PC-3 (cell line): ENCODE results near the gene PCDHA7. TPM values are rescaled to one million over a fixed set of nuclear protein-coding genes. Genes with fewer than 3 reads are reported as not detected.
A peak's percentile ranks its signal among the peaks of the same experiment; 100 is the strongest.

Experiments
- ATAC-seq: fragments of 200-7000 bp; cut with Tn5 transposase; 2 replicates; pipeline ENCODE4 v1.9.1; 2020; ENCODE audit warnings: mild to moderate bottlenecking, moderate library complexity
- BruUV-seq: library from RNA; stranded (reverse); fragments of 400-500 nt; replicated peaks from 2 replicates; lab custom pipeline; 2021; lab: Mats Ljungman, UMichigan
- CTCF ChIA-PET: fragments of 300-600 bp; sonication (Branson Sonifier 250); formaldehyde crosslinking; loops from one replicate; lab custom pipeline; 2022; ENCODE audit warnings: antibody characterized with exemption; lab: Charles Lee
- POLR2A ChIA-PET: fragments of 300-600 bp; sonication (Branson Sonifier 250); formaldehyde crosslinking; loops from one replicate; lab custom pipeline; 2022; ENCODE audit warnings: antibody characterized with exemption; ENCODE audit not compliant: unreplicated experiment; lab: Charles Lee
- DNase-seq: peaks from one replicate; pipeline ENCODE4 v3.0.0-alpha.2; 2015
- H2AFZ ChIP-seq: fragments of 300-600 bp; sonication (generic); 2 replicates; pipeline ENCODE4 v1.6.0; 2016; ENCODE audit warnings: antibody characterized with exemption, low read length
- H3F3A ChIP-seq: fragments of 300-600 bp; sonication (generic); one replicate; pipeline ENCODE4 v1.6.0; 2017; ENCODE audit warnings: antibody characterized with exemption, low read length, control low read depth, mild to moderate bottlenecking; ENCODE audit not compliant: unreplicated experiment
- H3K27ac ChIP-seq: fragments of 300-600 bp; sonication (generic); 2 replicates; pipeline ENCODE4 v1.5.1; 2016; ENCODE audit warnings: mild to moderate bottlenecking, low read length
- H3K27me3 ChIP-seq: fragments of 300-600 bp; sonication (generic); 2 replicates; pipeline ENCODE4 v1.6.1; 2016; ENCODE audit warnings: low read length, mixed read lengths
- H3K36me3 ChIP-seq: fragments of 300-600 bp; sonication (generic); 2 replicates; pipeline ENCODE4 v1.6.1; 2016; ENCODE audit warnings: low read depth, mixed run types, low read length, mixed read lengths
- H3K4me1 ChIP-seq: fragments of 300-600 bp; sonication (generic); 2 replicates; pipeline ENCODE4 v1.5.1; 2016; ENCODE audit warnings: low read length; ENCODE audit not compliant: insufficient read depth
- H3K4me2 ChIP-seq: fragments of 300-600 bp; sonication (generic); 2 replicates; pipeline ENCODE4 v1.6.0; 2016; ENCODE audit warnings: low read length
- H3K4me3 ChIP-seq: fragments of 300-600 bp; sonication (generic); 2 replicates; pipeline ENCODE4 v1.5.1; 2016; ENCODE audit warnings: mild to moderate bottlenecking, low read length, mixed read lengths
- H3K79me2 ChIP-seq: fragments of 300-600 bp; sonication (generic); 2 replicates; pipeline ENCODE4 v1.6.1; 2017; ENCODE audit warnings: low read length, mixed read lengths
- H3K9ac ChIP-seq: fragments of 300-600 bp; sonication (generic); 2 replicates; pipeline ENCODE4 v1.6.0; 2016; ENCODE audit warnings: mild to moderate bottlenecking, low read length
- H3K9me2 ChIP-seq: fragments of 300-600 bp; sonication (generic); replicated peaks from 2 replicates; pipeline ENCODE4 v1.6.1; 2016; ENCODE audit warnings: mixed run types, low read length, mixed read lengths
- H3K9me3 ChIP-seq: fragments of 300-600 bp; sonication (generic); 2 replicates; pipeline ENCODE4 v1.6.1; 2016; ENCODE audit warnings: low read length, mixed read lengths
- H4K20me1 ChIP-seq: fragments of 300-600 bp; sonication (generic); 2 replicates; pipeline ENCODE4 v1.6.1; 2016; ENCODE audit warnings: low read length, mixed read lengths
- EZH2 ChIP-seq: fragments of 300-600 bp; sonication (generic); IDR thresholded peaks from one replicate; pipeline ENCODE4 v1.6.1; 2017; ENCODE audit warnings: antibody characterized with exemption, mild to moderate bottlenecking, low read length; ENCODE audit not compliant: unreplicated experiment
- EZH2phosphoT487 ChIP-seq: fragments of 300-600 bp; sonication (generic); IDR thresholded peaks from 2 replicates; pipeline ENCODE4 v1.6.1; 2018; ENCODE audit warnings: mild to moderate bottlenecking, antibody characterized with exemption, low read length, borderline replicate concordance
- intact Hi-C: fragments of 100-400 bp; cut with micrococcal nuclease; formaldehyde crosslinking; loops from 2 replicates; pipeline ENCODE4 v1.9.0; 2023
- total RNA-seq: library from RNA; depleted of rRNA; stranded (reverse); fragments of >200 nt; gene quantifications from 2 replicates; pipeline ENCODE4 v1.2.3, GENCODE V29; 2014; rRNA removed
- TF ChIP-seq, protein P1 (sequence below): fragments of 300-600 bp; sonication (generic); conservative IDR thresholded peaks from 2 replicates; pipeline ENCODE4 v1.5.1; 2017; ENCODE audit warnings: antibody characterized with exemption, low read depth, mild to moderate bottlenecking, low read length

PCDHA7 gene
- total RNA-seq, 1 experiment from 2014 or later = 0.26 TPM

DNA sequence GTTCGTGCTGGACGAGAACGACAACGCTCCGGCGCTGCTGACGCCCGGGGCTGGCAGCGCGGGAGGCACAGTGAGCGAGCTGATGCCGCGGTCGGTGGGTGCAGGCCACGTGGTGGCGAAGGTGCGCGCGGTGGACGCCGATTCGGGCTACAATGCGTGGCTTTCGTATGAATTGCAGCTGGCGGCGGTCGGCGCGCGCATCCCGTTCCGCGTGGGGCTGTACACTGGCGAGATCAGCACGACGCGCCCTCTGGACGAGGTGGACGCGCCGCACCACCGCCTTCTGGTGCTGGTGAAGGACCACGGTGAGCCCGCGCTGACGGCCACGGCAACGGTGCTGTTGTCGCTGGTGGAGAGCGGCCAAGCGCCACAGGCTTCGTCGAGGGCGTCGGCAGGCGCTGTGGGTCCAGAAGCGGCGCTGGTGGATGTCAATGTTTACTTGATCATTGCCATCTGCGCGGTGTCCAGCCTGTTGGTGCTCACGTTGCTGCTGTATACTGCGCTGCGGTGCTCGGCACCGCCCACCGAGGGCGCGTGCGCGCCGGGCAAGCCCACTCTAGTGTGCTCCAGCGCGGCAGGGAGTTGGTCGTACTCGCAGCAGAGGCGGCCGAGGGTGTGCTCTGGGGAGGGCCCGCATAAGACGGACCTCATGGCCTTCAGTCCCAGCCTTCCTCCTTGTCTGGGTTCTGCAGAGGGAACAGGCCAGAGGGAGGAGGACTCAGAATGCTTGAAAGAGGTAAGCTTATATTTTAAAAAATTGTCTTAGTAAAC is 50.0 kb downstream of the PCDHA7 start:
- H4K20me1 ChIP-seq = no peaks in the 10 kb centered on the region

More for the DNA sequence above, 50.0 kb downstream of the PCDHA7 start:
- TF ChIP-seq, protein P1, sequence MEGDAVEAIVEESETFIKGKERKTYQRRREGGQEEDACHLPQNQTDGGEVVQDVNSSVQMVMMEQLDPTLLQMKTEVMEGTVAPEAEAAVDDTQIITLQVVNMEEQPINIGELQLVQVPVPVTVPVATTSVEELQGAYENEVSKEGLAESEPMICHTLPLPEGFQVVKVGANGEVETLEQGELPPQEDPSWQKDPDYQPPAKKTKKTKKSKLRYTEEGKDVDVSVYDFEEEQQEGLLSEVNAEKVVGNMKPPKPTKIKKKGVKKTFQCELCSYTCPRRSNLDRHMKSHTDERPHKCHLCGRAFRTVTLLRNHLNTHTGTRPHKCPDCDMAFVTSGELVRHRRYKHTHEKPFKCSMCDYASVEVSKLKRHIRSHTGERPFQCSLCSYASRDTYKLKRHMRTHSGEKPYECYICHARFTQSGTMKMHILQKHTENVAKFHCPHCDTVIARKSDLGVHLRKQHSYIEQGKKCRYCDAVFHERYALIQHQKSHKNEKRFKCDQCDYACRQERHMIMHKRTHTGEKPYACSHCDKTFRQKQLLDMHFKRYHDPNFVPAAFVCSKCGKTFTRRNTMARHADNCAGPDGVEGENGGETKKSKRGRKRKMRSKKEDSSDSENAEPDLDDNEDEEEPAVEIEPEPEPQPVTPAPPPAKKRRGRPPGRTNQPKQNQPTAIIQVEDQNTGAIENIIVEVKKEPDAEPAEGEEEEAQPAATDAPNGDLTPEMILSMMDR = no peak
- no peak for TF ChIP-seq EZH2phosphoT487
- TF ChIP-seq EZH2 = no peak
- Histone ChIP-seq H3K9ac (no peak overlapping the region), H3K9me3 (no peaks in the 10 kb centered on the region), H3K36me3 (no peaks in the 10 kb centered on the region), H3K4me2 (peak overlapping the region; percentile 46), H3K9me2 (no peaks in the 10 kb centered on the region), H3K27ac (no peak overlapping the region), H3K27me3 (no peaks in the 10 kb centered on the region), H2AFZ (no peak overlapping the region), H3K4me3 (no peak overlapping the region), H3K4me1 (peaks cover 8% of the 10 kb centered on the region; the same call in 1 of the 2 replicates), H3F3A (no peaks in the 10 kb centered on the region), H3K79me2 (no peaks in the 10 kb centered on the region)
- no peak for ATAC-seq
- BruUV-seq = no TSS peak
- ChIA-PET POLR2A (no interaction called here), CTCF (interaction anchor here (0.6 kb wide), 1 partner anchor 49 kb away, joined by 3 read pairs; no protein-coding TSS in a partner anchor)
- DNase-seq = no peak
- intact Hi-C loops = loop anchor here (2.0 kb wide), 1 partner anchor 43 kb away; the partner anchor contains the start of gene PCDHA8

Other genes with a start within 250 kb of the PCDHA7 start
- gene CD14, start 201.1 kb upstream of the PCDHA7 start, total RNA-seq = not detected in 2 replicates
- gene TMCO6, start 194.8 kb upstream of the PCDHA7 start, total RNA-seq = 12.7 and 16.5 TPM in 2 replicates
- gene NDUFA2, start 186.6 kb upstream of the PCDHA7 start, total RNA-seq = 84.5 and 108 TPM in 2 replicates
- 87.5 and 117 TPM in 2 replicates for gene IK, start 186.4 kb upstream of the PCDHA7 start, total RNA-seq
- gene WDR55, start 169.4 kb upstream of the PCDHA7 start, total RNA-seq = 21.2 and 27.2 TPM in 2 replicates
- gene DND1, start 160.7 kb upstream of the PCDHA7 start, total RNA-seq = 0.75 and 1.1 TPM in 2 replicates
- gene HARS1, start 142.9 kb upstream of the PCDHA7 start, total RNA-seq = 76.1 and 87.1 TPM in 2 replicates
- gene HARS2, start 142.8 kb upstream of the PCDHA7 start, total RNA-seq = 23.3 and 29.7 TPM in 2 replicates
- gene ZMAT2, start 133.8 kb upstream of the PCDHA7 start, total RNA-seq = 28.2 and 36.8 TPM in 2 replicates
- gene PCDHA1, start 48.1 kb upstream of the PCDHA7 start, total RNA-seq = not detected in 2 replicates
- gene PCDHA2, start 39.4 kb upstream of the PCDHA7 start, total RNA-seq = not detected in 2 replicates
- not detected in 2 replicates for gene PCDHA3, start 33.2 kb upstream of the PCDHA7 start, total RNA-seq
- gene PCDHA4, start 27.2 kb upstream of the PCDHA7 start, total RNA-seq = 1.5 and 1.6 TPM in 2 replicates
- 1.3 and 1.5 TPM in 2 replicates for gene PCDHA5, start 12.7 kb upstream of the PCDHA7 start, total RNA-seq
- gene PCDHA6, start 6.3 kb upstream of the PCDHA7 start, total RNA-seq = 0.22 and 0.35 TPM in 2 replicates
- gene PCDHA8, start 6.9 kb downstream of the PCDHA7 start, total RNA-seq = 0.11 TPM in 1 of 2 replicates, not detected in the other
- 0.22 and 0.35 TPM in 2 replicates for gene PCDHA9, start 14.1 kb downstream of the PCDHA7 start, total RNA-seq
- gene PCDHA10, start 21.6 kb downstream of the PCDHA7 start, total RNA-seq = 0.04 and 0.23 TPM in 2 replicates
- gene PCDHA11, start 34.7 kb downstream of the PCDHA7 start, total RNA-seq = 0.33 TPM in 1 of 2 replicates, not detected in the other
- gene PCDHA12, start 41.0 kb downstream of the PCDHA7 start, total RNA-seq = 7.0 and 8.2 TPM in 2 replicates
- 3.2 and 6.2 TPM in 2 replicates for gene PCDHA13, start 47.9 kb downstream of the PCDHA7 start, total RNA-seq
- gene PCDHAC1, start 92.0 kb downstream of the PCDHA7 start, total RNA-seq = 4.8 and 6.2 TPM in 2 replicates
- gene PCDHAC2, start 132.2 kb downstream of the PCDHA7 start, total RNA-seq = 4.2 and 8.2 TPM in 2 replicates
- 0.06 and 0.07 TPM in 2 replicates for gene PCDHB1, start 217.1 kb downstream of the PCDHA7 start, total RNA-seq